SU-DHL-6 (cell line): ENCODE data around the gene CLDN8.

ENCODE experiments used
- CTCF ChIP-seq: fragments of 200-600 bp; sonication (generic); IDR thresholded peaks from one replicate; pipeline ENCODE4 v1.5.1; 2017; ENCODE audit warnings: antibody characterized with exemption, mild to moderate bottlenecking, low read length, moderate library complexity; ENCODE audit not compliant: insufficient read depth, poor library complexity, severe bottlenecking
- EZH2phosphoT487 ChIP-seq: fragments of 200-600 bp; sonication (generic), shearing (Covaris generic); conservative IDR thresholded peaks from 2 replicates; pipeline ENCODE4 v1.6.1; 2018; ENCODE audit warnings: mild to moderate bottlenecking, antibody characterized with exemption, low read length, moderate library complexity, mixed read lengths

- TF ChIP-seq EZH2phosphoT487, result no peak
- TF ChIP-seq CTCF, result no peak
Measured at GRCh38 chr21:30240661-30241060, 24.8 kb upstream of the CLDN8 start.
